Lower leg skin (tissue), 4 donors: ENCODE measurements around the gene SKOR1. TPM values are rescaled to one million over a fixed set of nuclear protein-coding genes. Genes with fewer than 3 reads are reported as not detected.
A peak's percentile ranks its signal among the peaks of the same experiment; 100 is the strongest.

Experiments
- DNase-seq, 2 donors: peaks; one replicate each; pipeline ENCODE4 v3.0.0-alpha.2; 2019; ENCODE audit warnings: low spot score in 2 of 2
- H3K4me3 ChIP-seq: fragments of 200-600 bp; sonication (generic); 2 replicates; pipeline ENCODE4 v1.5.1; 2017; ENCODE audit warnings: mild to moderate bottlenecking, low read depth; ENCODE audit not compliant: poor library complexity, severe bottlenecking
- POLR2A ChIP-seq, 2 donors: fragments of 450-650 bp; IDR thresholded peaks; one replicate each; pipeline ENCODE4 v1.6.1; 2016 to 2017; ENCODE audit warnings: antibody characterized with exemption in 2 of 2, mild to moderate bottlenecking in 1 of 2, moderate library complexity in 1 of 2
- WGBS, 2 donors: methylation state at CpG; one replicate each; pipeline ENCODE4 v1.1.5; 2018; 5-methylcytosine and 5-hydroxymethylcytosine counted together
- intact Hi-C: fragments of 100-400 bp; cut with DNase I; formaldehyde crosslinking; loops from one replicate; pipeline ENCODE4 v1.15.0; 2023; ENCODE audit warnings: low total_unique reads
- total RNA-seq, 4 donors: library from RNA; depleted of rRNA; stranded (reverse); fragments of >200 nt; gene quantifications; one replicate each; pipeline ENCODE4 v1.1.0, GENCODE V29; 2016
- TF ChIP-seq, protein P1 (sequence below), 3 donors: fragments of 450-650 bp; IDR thresholded peaks; one replicate each; pipeline ENCODE4 v1.5.1; 2016; ENCODE audit warnings: antibody characterized with exemption in 3 of 3, mild to moderate bottlenecking in 3 of 3, moderate library complexity in 2 of 3

The SKOR1 gene
- total RNA-seq, 4 donors from 2014 or later: 1.2 to 2.2 (median 1.5) TPM; not detected in 1

DNA sequence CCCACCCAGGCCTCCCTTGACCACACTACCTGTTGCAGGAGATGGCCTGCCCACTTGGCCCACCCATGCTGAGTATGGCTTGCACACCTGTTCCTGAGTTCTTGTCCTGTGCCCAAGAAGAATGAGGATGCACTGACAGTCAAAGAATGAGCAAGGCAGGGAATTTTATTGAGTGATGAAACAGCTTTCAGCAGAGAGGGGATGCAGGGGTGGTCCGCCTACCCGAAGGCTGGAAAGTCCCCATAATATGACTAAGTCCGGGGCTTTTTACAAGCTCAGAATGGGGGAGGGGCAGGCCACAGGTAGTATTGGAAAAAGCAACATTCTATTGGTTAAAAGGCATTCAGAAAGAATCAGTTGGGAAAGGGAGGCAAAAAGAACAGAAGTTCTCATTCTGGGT lies 44.4 kb downstream of the SKOR1 start:
- 87 to 94% methylated on average over 3 of the region's 3 CpGs for WGBS, 2 donors
- TF ChIP-seq POLR2A (IDR thresholded peaks at IDR 0.05): no peak
- TF ChIP-seq, protein P1, sequence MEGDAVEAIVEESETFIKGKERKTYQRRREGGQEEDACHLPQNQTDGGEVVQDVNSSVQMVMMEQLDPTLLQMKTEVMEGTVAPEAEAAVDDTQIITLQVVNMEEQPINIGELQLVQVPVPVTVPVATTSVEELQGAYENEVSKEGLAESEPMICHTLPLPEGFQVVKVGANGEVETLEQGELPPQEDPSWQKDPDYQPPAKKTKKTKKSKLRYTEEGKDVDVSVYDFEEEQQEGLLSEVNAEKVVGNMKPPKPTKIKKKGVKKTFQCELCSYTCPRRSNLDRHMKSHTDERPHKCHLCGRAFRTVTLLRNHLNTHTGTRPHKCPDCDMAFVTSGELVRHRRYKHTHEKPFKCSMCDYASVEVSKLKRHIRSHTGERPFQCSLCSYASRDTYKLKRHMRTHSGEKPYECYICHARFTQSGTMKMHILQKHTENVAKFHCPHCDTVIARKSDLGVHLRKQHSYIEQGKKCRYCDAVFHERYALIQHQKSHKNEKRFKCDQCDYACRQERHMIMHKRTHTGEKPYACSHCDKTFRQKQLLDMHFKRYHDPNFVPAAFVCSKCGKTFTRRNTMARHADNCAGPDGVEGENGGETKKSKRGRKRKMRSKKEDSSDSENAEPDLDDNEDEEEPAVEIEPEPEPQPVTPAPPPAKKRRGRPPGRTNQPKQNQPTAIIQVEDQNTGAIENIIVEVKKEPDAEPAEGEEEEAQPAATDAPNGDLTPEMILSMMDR (IDR thresholded peaks at IDR 0.05): no peak
- intact Hi-C loops: no loop called here
- H3K4me3 ChIP-seq: no peak overlapping the region
- DNase-seq: peak in 1 of 2 donors; percentile 68

- intact Hi-C loops: no loop called here
- no peak overlapping the region for H3K4me3 ChIP-seq
- DNase-seq: no peak
- TF ChIP-seq, protein P1 (IDR thresholded peaks at IDR 0.05): no peak
- TF ChIP-seq POLR2A (IDR thresholded peaks at IDR 0.05): no peak
These were observed 45.6 kb downstream of the SKOR1 start for GRCh38 chr15:67870868-67871408.

DNA sequence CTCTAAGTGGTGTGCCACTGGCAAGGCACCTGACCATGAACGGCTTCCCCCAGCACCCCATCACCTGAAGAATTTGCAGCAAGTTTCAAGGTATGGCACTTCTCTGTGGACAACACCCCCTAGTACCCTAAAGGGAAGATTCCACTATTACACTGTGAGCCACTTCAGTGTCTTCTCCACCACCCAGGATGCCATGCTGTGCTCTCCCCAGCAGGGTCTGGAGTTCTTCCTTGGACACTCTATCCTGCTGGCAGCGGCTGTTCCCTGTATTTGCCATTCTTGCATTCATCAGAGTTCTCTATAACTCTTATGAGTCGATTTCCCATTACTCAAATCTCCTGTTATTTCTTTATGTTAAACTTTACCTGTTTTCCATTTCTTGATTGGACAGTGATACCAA lies 48.5 kb downstream of the SKOR1 start:
- intact Hi-C loops: no loop called here
- peak in 1 of 2 donors; percentile 40 for DNase-seq
- TF ChIP-seq, protein P1 (IDR thresholded peaks at IDR 0.05): no peak
- TF ChIP-seq POLR2A (IDR thresholded peaks at IDR 0.05): no peak
- no peak overlapping the region for H3K4me3 ChIP-seq
- WGBS, 2 donors: 91 to 96% methylated on average over 2 to 3 of the region's 3 CpGs

GRCh38 chr15:67878712-67879206 lies 53.5 kb downstream of the SKOR1 start:
- H3K4me3 ChIP-seq: no peak overlapping the region
- DNase-seq: no peak
- TF ChIP-seq POLR2A (IDR thresholded peaks at IDR 0.05): no peak
- TF ChIP-seq, protein P1 (IDR thresholded peaks at IDR 0.05): no peak
- WGBS, 2 donors: 89 to 95% methylated on average over 2 of the region's 2 CpGs
- intact Hi-C loops: no loop called here

DNA sequence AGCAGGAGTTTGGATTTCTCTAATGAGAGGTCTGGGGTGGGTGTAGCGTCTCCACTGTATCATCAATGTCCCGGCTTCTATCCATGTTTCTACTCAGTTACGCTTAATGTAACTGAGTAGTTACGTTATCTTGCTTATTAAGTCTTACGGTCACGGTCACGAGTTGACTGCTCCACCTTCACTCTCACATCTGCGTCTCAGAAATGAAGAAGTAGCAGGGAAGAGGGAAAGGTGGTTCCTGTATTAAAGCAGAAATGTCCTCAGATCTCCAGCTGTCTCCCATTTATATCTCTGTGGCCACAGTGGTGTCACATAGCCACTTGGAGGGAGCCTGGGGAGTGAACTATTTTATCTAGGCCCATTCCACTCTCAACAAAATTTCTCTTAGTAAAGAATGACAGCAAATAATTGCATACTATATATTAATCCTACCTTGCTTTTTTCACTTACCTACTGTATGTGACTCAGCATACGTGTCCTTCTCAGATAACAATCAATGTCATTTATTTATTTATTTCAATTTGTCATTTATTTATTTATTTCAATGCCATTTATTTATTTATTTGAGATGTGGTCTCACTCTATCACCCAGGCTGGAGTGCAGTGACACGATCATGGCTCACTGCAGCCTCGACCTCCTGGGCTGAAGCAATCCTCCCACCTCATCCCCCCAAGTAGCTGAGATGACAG lies 54.3 kb downstream of the SKOR1 start:
- DNase-seq: peak in 1 of 2 donors; percentile 42
- H3K4me3 ChIP-seq: no peak overlapping the region
- no peak for TF ChIP-seq POLR2A (IDR thresholded peaks at IDR 0.05)
- TF ChIP-seq, protein P1 (IDR thresholded peaks at IDR 0.05): no peak
- WGBS, 2 donors: 90% methylated on average over 11 of the region's 11 CpGs
- intact Hi-C loops: no loop called here
